Amniotic epithelial cell (primary cell): ENCODE measurements around the gene POLR3H.
"Not testable (repeated sequence)": the region's sequence is repeated elsewhere in the genome, so short reads cannot be mapped to it uniquely, and the experiment has no call there.

ENCODE experiments used
- DNase-seq: peaks from one replicate; pipeline ENCODE4 v3.0.0-alpha.2; 2010; ENCODE audit warnings: low read depth

The POLR3H gene

GRCh38 chr22:41564563-41564962, 20.3 kb upstream of the POLR3H start:
- peak; percentile 61 for DNase-seq

- peak; percentile 84 for DNase-seq
Measured at GRCh38 chr22:41563051-41563711, 18.9 kb upstream of the POLR3H start.

DNA sequence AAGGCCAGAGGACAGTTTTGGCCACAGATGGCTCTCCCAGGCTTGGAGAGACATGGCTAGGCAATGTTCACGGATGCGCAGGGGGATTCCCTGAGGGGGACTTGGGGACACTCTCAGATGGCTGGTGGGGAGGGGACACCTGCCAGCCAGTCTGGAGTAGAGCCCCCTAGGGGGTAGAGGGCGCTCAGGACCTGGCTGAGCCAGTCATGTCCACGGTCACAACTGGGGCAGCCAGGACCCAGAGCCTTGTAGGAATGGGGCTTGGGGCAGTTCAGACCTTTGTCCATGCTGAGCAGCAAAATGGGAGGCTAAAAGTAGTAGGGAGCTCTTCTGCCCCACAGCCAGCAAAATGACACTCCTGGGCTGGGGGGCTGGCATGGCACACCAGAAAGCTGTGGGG, 18.2 kb upstream of the POLR3H start:
- DNase-seq, result no peak

GRCh38 chr22:41561788-41562187, 17.5 kb upstream of the POLR3H start:
- DNase-seq, result no peak

DNA sequence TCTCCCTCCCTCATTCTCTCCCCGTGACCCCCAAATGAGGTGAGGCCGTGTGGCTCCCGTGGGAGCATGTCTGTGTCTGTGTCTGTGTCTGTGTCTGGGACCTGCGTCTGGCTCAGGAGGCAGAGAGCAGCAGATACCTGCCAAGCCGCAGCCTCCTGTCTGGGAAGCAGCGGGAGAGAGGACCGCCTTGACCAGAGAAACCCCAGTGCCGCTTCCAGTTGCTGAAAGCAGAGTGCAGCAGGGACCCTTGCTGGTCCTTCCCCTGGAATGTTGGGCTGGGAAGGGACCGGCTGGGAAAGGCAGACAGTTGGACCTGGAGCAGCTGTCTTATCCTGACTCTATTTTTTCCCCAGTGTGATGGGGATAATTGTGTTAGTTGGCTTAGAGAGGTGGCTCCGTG, 17.1 kb upstream of the POLR3H start:
- DNase-seq, result no peak

GRCh38 chr22:41560095-41560471, 15.8 kb upstream of the POLR3H start:
- DNase-seq, result no peak

DNA sequence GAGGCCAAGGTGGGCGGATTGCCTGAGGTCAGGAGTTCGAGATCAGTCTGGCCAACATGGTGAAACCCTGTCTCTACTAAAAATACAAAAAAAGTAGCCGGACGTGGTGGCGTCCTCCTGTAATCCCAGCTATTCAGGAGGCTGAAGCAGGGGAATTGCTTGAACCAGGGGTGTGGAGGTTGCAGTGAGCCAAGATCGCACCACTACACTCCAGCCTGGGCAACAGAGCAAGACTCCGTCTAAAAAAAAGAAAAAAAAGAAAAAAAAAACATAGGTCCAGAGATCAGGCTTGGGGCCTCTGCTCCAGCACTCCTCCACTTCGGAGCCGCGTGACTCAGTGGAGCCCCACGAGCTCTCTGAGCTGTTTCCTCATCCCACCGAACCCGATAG, 14.0 kb upstream of the POLR3H start:
- not testable (repeated sequence) for DNase-seq

GRCh38 chr22:41557401-41558240, 13.4 kb upstream of the POLR3H start:
- peak; percentile 77 for DNase-seq

DNA sequence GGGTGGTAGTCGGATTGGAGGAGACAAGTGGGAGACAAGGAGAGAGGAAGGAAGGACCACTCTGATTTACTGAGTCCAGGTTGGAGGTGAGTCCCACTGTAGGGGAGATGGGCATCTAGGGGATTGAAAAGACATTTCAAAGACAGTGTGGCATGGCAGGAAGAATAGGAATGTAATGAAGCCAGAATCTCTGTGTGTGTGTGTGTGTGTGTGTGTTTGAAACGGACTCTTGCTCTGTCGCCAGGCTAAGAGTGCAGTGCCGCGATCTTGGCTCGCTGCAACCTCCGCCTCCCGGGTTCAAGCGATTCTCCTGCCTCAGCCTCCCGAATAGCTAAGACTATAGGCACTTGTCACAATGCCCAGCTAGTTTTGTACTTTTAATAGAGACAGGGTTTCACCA, 12.3 kb upstream of the POLR3H start:
- no peak for DNase-seq

GRCh38 chr22:41555325-41555982, 11.2 kb upstream of the POLR3H start:
- peak; percentile 64 for DNase-seq

- no peak for DNase-seq
Measured at GRCh38 chr22:41551877-41552582, 7.8 kb upstream of the POLR3H start.

- no peak for DNase-seq
Measured at GRCh38 chr22:41550952-41551491, 6.8 kb upstream of the POLR3H start.

DNA sequence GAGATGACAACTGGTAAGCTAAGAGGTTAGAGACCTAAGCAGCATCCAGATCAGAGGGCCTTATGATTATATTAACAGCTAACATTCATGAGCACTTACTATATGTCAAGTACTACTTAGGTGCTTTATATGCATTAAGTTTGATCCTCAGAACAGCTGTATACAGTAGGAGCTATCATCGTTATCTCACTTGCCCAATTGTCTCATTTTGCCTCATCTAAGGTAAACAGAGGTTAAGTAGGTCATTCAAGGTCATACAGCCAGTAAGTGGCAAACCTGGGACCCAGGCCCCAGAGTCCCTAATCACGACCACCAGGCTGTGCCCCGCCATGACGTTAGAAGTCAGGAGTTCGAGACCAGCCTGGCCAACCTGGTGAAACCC, 4.6 kb upstream of the POLR3H start:
- DNase-seq, result no peak

DNA sequence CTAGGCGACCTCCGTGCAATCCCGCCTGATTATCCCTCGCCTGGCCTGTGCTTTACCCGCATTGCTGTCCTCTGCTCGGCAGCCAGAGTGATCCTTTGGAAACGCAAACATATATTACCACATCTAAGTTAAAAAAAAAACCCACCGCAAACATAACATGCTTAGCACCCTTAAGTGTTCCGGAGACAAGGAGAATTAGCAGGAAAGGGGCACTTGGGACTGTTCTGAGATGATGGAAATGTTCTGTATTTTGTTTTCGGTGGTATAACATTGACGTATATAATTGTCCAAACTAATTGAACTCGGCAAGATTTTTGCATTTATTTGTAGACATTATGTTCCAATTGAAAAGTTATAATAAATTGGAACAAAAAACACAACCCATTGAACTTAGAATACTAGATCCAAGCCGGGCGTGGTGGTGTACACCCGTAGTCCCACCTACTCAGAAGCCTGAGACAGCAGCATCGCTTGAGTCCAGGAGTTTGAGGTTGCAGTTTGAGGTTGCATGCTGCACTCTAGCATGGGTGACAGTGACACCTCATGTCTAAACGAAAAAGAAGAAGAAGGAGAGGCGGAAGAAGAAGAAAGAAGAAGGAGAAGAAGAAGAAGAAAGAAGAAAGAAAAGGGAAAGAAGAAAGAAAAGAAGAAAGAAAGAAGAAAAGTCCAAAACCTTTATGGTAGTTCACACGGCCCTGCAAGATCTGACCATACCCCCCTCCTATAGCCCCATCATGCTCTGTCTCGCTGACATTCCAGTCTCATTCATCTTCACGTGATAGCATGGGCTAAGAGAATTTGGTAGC, 604 bp upstream of the POLR3H start:
- DNase-seq, result no peak

DNA sequence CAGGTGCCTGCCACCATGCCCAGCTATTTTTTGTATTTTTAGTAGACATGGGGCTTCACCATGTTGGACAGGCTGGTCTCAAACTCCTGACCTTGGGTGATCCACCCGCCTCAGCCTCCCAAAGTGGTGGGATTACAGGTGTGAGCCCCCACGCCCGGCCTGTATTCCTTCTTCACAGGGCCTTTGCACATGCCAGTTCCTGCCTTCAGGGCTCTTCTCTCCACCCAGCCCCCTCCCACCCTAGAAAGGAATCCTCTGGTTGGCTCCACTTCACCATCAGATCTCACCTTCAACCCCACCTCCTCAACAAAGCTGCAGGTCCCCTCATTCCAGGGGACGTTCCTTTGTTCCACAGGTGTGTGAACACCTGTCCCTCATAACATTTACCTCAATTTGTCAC, 2.0 kb downstream of the POLR3H start:
- no peak for DNase-seq

GRCh38 chr22:41541484-41541883, 2.8 kb downstream of the POLR3H start:
- no peak for DNase-seq

- no peak for DNase-seq
Measured at GRCh38 chr22:41540365-41540764, 3.9 kb downstream of the POLR3H start.

DNA sequence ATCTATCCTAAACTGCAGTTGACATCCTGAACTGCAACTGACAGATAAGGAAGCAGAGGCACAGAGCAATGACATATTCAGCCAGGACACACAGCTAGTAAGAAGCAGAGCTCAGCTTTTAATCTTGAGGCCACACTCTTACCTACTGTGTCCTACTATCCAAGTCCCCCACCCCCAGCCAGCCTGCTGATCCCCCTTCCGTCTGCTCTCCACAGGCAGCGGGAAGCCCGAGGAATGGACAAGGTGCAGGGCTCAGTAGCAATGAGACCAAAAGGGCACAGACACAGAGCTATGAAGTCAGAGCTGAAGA, 4.3 kb downstream of the POLR3H start:
- no peak for DNase-seq

DNA sequence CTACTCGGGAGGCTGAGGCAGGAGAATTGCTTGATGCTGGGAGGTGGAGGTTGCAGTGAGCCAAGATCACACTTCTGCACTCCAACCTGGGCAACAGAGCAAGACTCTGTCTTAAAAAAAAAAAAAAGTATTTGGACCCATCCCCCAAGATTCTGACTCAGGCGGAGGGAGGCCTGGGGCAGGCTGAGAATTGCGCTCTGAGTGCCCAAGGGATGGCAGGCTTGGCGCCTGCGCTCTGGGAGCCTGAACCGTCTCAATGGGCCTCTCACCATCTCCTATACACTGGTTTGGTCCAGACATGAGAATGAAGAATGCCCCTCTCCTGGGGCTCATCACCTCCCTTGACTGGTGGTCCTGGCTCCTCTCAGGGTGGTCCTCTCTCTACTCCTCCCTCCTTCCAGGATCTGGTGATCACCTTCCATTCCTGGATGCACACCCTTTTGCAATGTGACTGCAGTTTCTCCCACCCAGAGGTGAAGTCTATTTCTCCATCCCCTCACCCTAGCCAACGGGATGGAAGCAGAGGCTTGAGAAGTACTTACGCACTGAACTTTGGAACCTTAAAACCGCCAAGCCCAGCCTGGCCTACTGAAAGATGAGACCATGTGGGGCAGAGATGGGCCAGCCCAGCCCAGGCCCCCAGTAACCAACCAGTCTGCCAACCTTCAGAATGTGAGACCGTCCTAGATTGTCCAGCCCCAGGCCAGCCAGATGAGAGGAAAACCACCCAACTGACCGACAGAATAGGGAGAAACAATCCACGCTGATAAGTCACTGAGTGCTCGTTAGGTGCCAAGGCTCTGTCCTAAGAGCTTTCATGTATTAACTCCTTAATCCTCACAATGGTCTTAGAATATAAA, 4.9 kb downstream of the POLR3H start:
- DNase-seq, result peak; percentile 46

- DNase-seq, result no peak
Measured at GRCh38 chr22:41538583-41538982, 5.7 kb downstream of the POLR3H start.

GRCh38 chr22:41537203-41537602, 7.1 kb downstream of the POLR3H start:
- DNase-seq, result no peak
